GM12875 (cell line): ENCODE measurements around the gene FAM131B.
A peak's percentile ranks its signal among the peaks of the same experiment; 100 is the strongest.

Source experiments
- H3K4me3 ChIP-seq: one replicate; pipeline ENCODE4 v1.5.1; 2011; ENCODE audit warnings: low read depth, low read length, control low read depth
- TF ChIP-seq, protein P1 (sequence below): IDR thresholded peaks from 2 replicates; pipeline ENCODE4 v1.5.1; 2011; ENCODE audit warnings: low read depth, mild to moderate bottlenecking, control low read depth, inconsistent platforms, low read length, moderate library complexity, borderline replicate concordance; ENCODE audit not compliant: insufficient read depth

Gene FAM131B

GRCh38 chr7:143362131-143363015, at the start of gene FAM131B:
FAM131B (minus strand) TSS chr7:143362713; CDS start chr7:143362603, 110 bp downstream.
- peak within 1 kb of the TSS; percentile 21 for H3K4me3 ChIP-seq
- TF ChIP-seq, protein P1, sequence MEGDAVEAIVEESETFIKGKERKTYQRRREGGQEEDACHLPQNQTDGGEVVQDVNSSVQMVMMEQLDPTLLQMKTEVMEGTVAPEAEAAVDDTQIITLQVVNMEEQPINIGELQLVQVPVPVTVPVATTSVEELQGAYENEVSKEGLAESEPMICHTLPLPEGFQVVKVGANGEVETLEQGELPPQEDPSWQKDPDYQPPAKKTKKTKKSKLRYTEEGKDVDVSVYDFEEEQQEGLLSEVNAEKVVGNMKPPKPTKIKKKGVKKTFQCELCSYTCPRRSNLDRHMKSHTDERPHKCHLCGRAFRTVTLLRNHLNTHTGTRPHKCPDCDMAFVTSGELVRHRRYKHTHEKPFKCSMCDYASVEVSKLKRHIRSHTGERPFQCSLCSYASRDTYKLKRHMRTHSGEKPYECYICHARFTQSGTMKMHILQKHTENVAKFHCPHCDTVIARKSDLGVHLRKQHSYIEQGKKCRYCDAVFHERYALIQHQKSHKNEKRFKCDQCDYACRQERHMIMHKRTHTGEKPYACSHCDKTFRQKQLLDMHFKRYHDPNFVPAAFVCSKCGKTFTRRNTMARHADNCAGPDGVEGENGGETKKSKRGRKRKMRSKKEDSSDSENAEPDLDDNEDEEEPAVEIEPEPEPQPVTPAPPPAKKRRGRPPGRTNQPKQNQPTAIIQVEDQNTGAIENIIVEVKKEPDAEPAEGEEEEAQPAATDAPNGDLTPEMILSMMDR, result no peak

DNA sequence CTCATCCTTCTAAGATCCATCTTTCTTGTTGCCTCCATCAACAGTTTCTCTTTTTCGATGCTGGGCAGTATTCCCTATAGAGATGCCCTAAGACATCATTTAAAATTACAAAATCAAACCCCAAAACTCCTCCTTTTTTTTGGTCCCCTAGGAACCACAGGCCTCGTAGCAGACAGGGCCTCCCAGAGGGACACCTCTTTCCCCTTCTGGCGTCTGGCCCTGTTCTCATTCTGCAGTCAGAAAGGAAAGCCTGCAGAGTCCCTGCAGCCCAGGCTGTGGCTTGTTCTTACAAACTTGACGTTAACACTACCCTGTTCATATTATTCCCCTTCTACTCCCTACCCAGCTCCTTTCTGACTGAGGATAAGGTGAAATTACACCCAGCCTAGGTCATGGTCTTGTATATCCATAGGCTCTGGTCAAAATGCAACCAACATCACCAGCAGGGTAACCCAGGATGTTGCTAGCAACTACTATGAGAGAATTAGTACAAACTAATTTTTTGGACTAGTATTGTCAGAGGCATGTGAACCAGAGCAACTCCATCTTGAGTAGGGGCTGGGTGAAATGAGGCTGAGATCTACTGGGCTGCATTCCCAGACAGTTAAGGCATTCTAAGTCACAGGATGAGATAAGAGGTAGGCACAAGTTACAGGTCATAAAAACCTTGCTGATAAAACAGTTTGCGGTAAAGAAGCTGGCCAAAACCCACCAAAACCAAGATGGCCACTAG, 49.6 kb upstream of the FAM131B start:
- TF ChIP-seq, protein P1, result no peak
- H3K4me3 ChIP-seq, result no peak overlapping the region

- TF ChIP-seq, protein P1, result no peak
- H3K4me3 ChIP-seq, result no peak overlapping the region
Measured at GRCh38 chr7:143410521-143411004, 48.0 kb upstream of the FAM131B start.

DNA sequence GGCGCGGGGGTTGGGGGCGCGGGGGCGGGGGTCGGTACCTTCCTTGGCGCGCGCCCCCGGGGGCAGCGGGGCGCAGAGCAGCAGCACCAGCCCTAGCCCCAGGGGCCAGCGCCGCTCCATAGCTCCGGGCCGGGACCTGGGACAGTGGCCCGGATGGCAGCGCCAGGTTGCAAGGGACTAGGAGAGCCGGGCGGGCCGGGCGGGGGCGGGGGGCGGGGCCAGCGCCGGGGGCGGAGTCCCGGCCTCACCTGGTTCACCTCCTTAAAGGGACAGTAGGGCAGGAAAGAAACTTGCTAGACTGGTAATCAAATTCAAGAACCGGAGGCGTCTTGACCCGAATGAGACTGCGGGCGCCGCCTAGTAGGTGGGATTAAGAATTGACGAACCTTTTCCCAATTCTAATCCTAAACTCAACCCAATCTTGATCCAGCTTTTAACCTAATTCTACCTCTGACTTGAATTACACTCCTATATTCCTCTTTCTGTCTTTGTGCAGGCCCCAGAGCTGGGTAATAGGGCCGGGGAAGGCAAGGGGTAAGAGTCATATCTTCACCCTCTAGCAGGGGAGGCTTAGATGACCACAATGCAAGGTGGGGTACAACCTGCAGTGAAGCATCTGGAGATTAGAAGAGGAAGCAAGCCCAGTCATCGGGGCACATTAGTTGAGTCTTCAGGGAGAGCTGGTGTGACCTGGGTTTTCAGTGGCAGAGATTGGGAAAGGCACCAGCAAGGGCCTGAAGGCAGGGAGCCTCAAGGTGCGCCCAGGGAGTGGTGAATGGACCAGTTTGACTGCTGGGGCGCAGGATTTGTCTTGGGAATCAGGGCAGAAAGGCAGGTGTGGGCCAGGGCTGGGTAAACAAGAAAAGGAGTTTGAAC, 46.4 kb upstream of the FAM131B start, which contains the start of gene EPHA1:
TSS of gene EPHA1 (minus strand) at position 171 of the 876 bp plus-strand sequence. CDS start at position 120, 51 bp downstream.
- TF ChIP-seq, protein P1, result no peak
- no peak within 1 kb of the TSS for H3K4me3 ChIP-seq

GRCh38 chr7:143408252-143408685, 45.8 kb upstream of the FAM131B start:
- TF ChIP-seq, protein P1, result no peak
- H3K4me3 ChIP-seq, result no peak overlapping the region
